Upper lobe of left lung (tissue), 6 donors: ENCODE results near the gene LTBP2. TPM values are rescaled to one million over a fixed set of nuclear protein-coding genes. Genes with fewer than 3 reads are reported as not detected.

Experiments used
- ATAC-seq, 2 donors: fragments of 200-7000 bp; cut with Tn5 transposase; one replicate each; pipeline ENCODE4 v1.9.1; 2022; ENCODE audit warnings: mild to moderate bottlenecking in 2 of 2, moderate library complexity in 2 of 2; ENCODE audit not compliant: low FRiP score in 2 of 2
- DNase-seq, 2 donors: peaks; one replicate each; pipeline ENCODE4 v3.0.0-alpha.2; 2019 to 2020
- H3K27ac ChIP-seq, 4 donors: fragments of 200-600 bp; sonication (generic); one replicate each; pipeline ENCODE4 v1.5.1; 2016 to 2019
- H3K27me3 ChIP-seq, 4 donors: fragments of 200-600 bp; sonication (generic); one replicate each; pipeline ENCODE4 v1.5.1; 2017 to 2019
- H3K36me3 ChIP-seq, 4 donors: fragments of 200-600 bp; sonication (generic); one replicate each; pipeline ENCODE4 v1.5.1; 2016 to 2019
- H3K4me1 ChIP-seq, 4 donors: fragments of 200-600 bp; sonication (generic); one replicate each; pipeline ENCODE4 v1.5.1; 2018 to 2019
- H3K4me3 ChIP-seq, 4 donors: fragments of 200-600 bp; sonication (generic); one replicate each; pipeline ENCODE4 v1.5.1; 2017 to 2019; ENCODE audit warnings: mild to moderate bottlenecking in 2 of 4, moderate library complexity in 1 of 4
- H3K9me3 ChIP-seq, 4 donors: fragments of 200-600 bp; sonication (generic); one replicate each; pipeline ENCODE4 v1.5.1; 2018 to 2019
- CTCF ChIP-seq, 6 experiments: fragments of 450-650 bp in 4 of 6; fragments of 200-600 bp in 2 of 6; sonication (generic) in 2 of 6; IDR thresholded peaks; one replicate each; pipeline ENCODE4 v1.5.1; 2016 to 2019; ENCODE audit warnings: antibody characterized with exemption in 6 of 6
- EP300 ChIP-seq, 4 donors: sonication (generic); formaldehyde crosslinking; IDR thresholded peaks; one replicate each; pipeline ENCODE4 v1.5.1; 2017; ENCODE audit warnings: antibody characterized with exemption in 4 of 4, control low read depth in 2 of 4
- POLR2A ChIP-seq, 4 donors: fragments of 450-650 bp; IDR thresholded peaks; one replicate each; pipeline ENCODE4 v1.5.1; 2016 to 2017; ENCODE audit warnings: antibody characterized with exemption in 4 of 4, mild to moderate bottlenecking in 2 of 4
- POLR2AphosphoS5 ChIP-seq, 2 donors: sonication (generic); formaldehyde crosslinking; IDR thresholded peaks; one replicate each; pipeline ENCODE4 v1.5.1; 2017; ENCODE audit warnings: antibody characterized with exemption in 2 of 2
- WGBS, 2 donors: methylation state at CpG; one replicate each; pipeline ENCODE4 v1.1.5; 2017 to 2018; 5-methylcytosine and 5-hydroxymethylcytosine counted together
- total RNA-seq, 6 donors: library from RNA; depleted of rRNA in 4 of 6; stranded (reverse); fragments of >200 nt in 4 of 6; gene quantifications; one replicate each; pipeline versions ENCODE4 v1.1.0 to v1.2.1, GENCODE V29; 2016 to 2021
- donor health status: DM: no; HTN: no; CAD: no; lungs with moderate emphysema.
- donor health status: DM: no; HTN: yes; CAD: no; lungs with severe emphysema.

LTBP2 gene
- total RNA-seq, 6 donors from 2014 or later, result 19.7 to 136 (median 77.6) TPM

GRCh38 chr14:74464785-74465184 lies 147.3 kb downstream of the LTBP2 start:
- H3K9me3 ChIP-seq, result no peaks in the 10 kb centered on the region
- no peaks in the 10 kb centered on the region for H3K27me3 ChIP-seq
- no peak for DNase-seq
- no peak for TF ChIP-seq EP300 (IDR thresholded peaks at IDR 0.05)
- no peak for TF ChIP-seq POLR2A (IDR thresholded peaks at IDR 0.05)
- TF ChIP-seq CTCF (IDR thresholded peaks at IDR 0.05), result no peak
- no peak for TF ChIP-seq POLR2AphosphoS5 (IDR thresholded peaks at IDR 0.05)
- ATAC-seq, result no peak
- no peak overlapping the region for H3K27ac ChIP-seq
- H3K36me3 ChIP-seq, result peaks cover 0 to 4% (median 0%) of the 10 kb centered on the region in 4 donors
- H3K4me3 ChIP-seq, result no peak overlapping the region
- WGBS, 2 donors, result 67 to 93% methylated on average over 1 to 3 of the region's 3 CpGs
- H3K4me1 ChIP-seq, result peaks cover 0 to 28% (median 5%) of the 10 kb centered on the region in 4 donors

- Histone ChIP-seq H3K36me3 (no peaks in the 10 kb centered on the region), H3K27ac (peak overlapping the region in 1 of 4 donors; percentile 43), H3K27me3 (no peaks in the 10 kb centered on the region), H3K4me1 (peaks cover 0 to 19% (median 0%) of the 10 kb centered on the region in 4 donors), H3K4me3 (no peak overlapping the region), H3K9me3 (no peaks in the 10 kb centered on the region)
- TF ChIP-seq POLR2A (IDR thresholded peaks at IDR 0.05) (no peak), POLR2AphosphoS5 (IDR thresholded peaks at IDR 0.05) (no peak), EP300 (IDR thresholded peaks at IDR 0.05) (no peak), CTCF (IDR thresholded peaks at IDR 0.05) (no peak)
- no peak for DNase-seq
- WGBS, 2 donors, result 89 to 97% methylated on average over 4 to 5 of the region's 5 CpGs
- ATAC-seq, result no peak
Measured at GRCh38 chr14:74463697-74464096, 148.3 kb downstream of the LTBP2 start.

DNA sequence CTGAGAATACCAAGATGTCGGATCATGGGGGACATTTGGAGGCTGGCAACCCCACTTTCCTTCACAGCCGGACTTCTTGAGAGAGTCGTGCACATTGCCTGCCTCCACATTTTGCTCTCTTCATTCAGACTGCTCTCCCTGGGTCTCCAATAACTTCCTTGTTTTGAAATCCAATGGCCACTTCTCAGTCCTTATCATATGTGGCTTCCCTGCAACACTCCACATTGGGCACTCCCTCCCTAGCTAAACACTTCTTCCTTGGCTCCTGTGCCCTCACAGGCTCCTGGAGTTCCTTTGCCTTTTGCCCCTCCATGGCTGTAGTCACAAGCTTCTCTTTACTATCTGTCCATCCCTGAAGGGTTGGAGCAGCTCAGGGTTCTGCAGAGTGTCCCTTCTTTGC lies 149.0 kb downstream of the LTBP2 start:
- WGBS, 2 donors, result 69 to 71% methylated on average over 3 of the region's 3 CpGs
- Histone ChIP-seq H3K27ac (peak overlapping the region in 1 of 4 donors; percentile 43), H3K27me3 (no peaks in the 10 kb centered on the region), H3K4me3 (no peak overlapping the region), H3K4me1 (peaks cover 0 to 16% (median 0%) of the 10 kb centered on the region in 4 donors), H3K9me3 (no peaks in the 10 kb centered on the region), H3K36me3 (no peaks in the 10 kb centered on the region)
- ATAC-seq (no peak), DNase-seq (peak in 1 of 2 donors; percentile 61)
- TF ChIP-seq POLR2AphosphoS5 (IDR thresholded peaks at IDR 0.05) (peak in 1 of 2 donors; percentile 33), EP300 (IDR thresholded peaks at IDR 0.05) (no peak)

DNA sequence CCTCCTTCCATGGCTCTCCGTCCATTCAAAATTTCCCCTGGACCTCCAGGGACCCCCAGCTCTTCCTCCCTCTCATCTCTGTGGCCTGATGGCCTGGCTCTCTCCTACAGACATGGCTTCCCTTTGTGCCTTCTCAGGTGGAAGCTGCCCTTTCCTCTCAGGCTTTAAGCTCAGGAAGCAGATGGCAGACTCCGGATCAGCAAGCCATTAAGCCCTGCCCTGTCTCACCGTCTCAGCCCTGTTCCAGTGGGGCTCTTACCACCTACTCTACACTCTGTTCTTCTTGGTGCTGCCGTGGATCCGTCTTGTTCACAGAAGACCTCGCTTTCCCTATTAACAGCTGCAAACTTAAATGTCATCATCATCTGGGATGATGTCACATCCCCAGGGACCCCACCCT lies 152.1 kb downstream of the LTBP2 start:
- ATAC-seq (no peak), DNase-seq (no peak)
- H3K9me3 ChIP-seq, result no peaks in the 10 kb centered on the region
- no peak overlapping the region for H3K27ac ChIP-seq
- H3K27me3 ChIP-seq, result no peaks in the 10 kb centered on the region
- H3K4me1 ChIP-seq, result peaks cover 0 to 16% (median 0%) of the 10 kb centered on the region in 4 donors
- H3K36me3 ChIP-seq, result no peaks in the 10 kb centered on the region
- TF ChIP-seq POLR2A (IDR thresholded peaks at IDR 0.05) (no peak), EP300 (IDR thresholded peaks at IDR 0.05) (no peak), POLR2AphosphoS5 (IDR thresholded peaks at IDR 0.05) (no peak), CTCF (IDR thresholded peaks at IDR 0.05) (no peak)
- no peak overlapping the region for H3K4me3 ChIP-seq
- WGBS, 2 donors, result 84 to 86% methylated on average over 6 of the region's 6 CpGs

GRCh38 chr14:74459289-74459946 lies 152.6 kb downstream of the LTBP2 start:
- Histone ChIP-seq H3K4me1 (peaks cover 0 to 16% (median 0%) of the 10 kb centered on the region in 4 donors), H3K4me3 (no peak overlapping the region), H3K27ac (no peak overlapping the region), H3K36me3 (no peaks in the 10 kb centered on the region), H3K9me3 (no peaks in the 10 kb centered on the region), H3K27me3 (no peaks in the 10 kb centered on the region)
- TF ChIP-seq EP300 (IDR thresholded peaks at IDR 0.05), result no peak
- TF ChIP-seq CTCF (IDR thresholded peaks at IDR 0.05), result peak; percentile 25 to 50 (median 44)
- DNase-seq (no peak), ATAC-seq (peak; percentile 48 to 65)
- WGBS, 2 donors, result 74 to 75% methylated on average over 10 of the region's 10 CpGs
